BLaER1 treated with 17β-estradiol and CSF1 and Interleukin-3, amounts not matched to agents 10 nM and 100 nM (cell line): ENCODE measurements around the gene ADGRB2.

Experiments
- H3K27ac ChIP-seq, 11 experiments: shearing (Covaris generic); formaldehyde crosslinking; 2 replicates each; pipeline ENCODE4 v1.8.1; 2022
- H3K27me3 ChIP-seq, 11 experiments: shearing (Covaris generic); formaldehyde crosslinking; 2 replicates each; pipeline ENCODE4 v1.8.1; 2022
- H3K36me3 ChIP-seq, 11 experiments: shearing (Covaris generic); formaldehyde crosslinking; 2 replicates each; pipeline ENCODE4 v1.8.1; 2022
- H3K4me1 ChIP-seq, 10 experiments: shearing (Covaris generic); formaldehyde crosslinking; 2 replicates each; pipeline ENCODE4 v1.8.1; 2022
- H3K4me2 ChIP-seq, 11 experiments: shearing (Covaris generic); formaldehyde crosslinking; 2 replicates each; pipeline ENCODE4 v1.8.1; 2022
- H3K4me3 ChIP-seq, 10 experiments: shearing (Covaris generic); formaldehyde crosslinking; 2 replicates each; pipeline ENCODE4 v1.8.1; 2022
- H3K9ac ChIP-seq, 11 experiments: shearing (Covaris generic); formaldehyde crosslinking; 2 replicates each; pipeline ENCODE4 v1.8.1; 2022
- H3K9me3 ChIP-seq, 11 experiments: shearing (Covaris generic); formaldehyde crosslinking; replicated peaks in 1 of 11; 2 replicates each; pipeline ENCODE4 v1.8.1; 2022
- H4K20me1 ChIP-seq, 11 experiments: shearing (Covaris generic); formaldehyde crosslinking; 2 replicates each; pipeline ENCODE4 v1.8.1; 2022
- Cebpa-rat ChIP-seq, 11 experiments: shearing (Covaris generic); IDR thresholded peaks; 2 replicates each; pipeline ENCODE4 v1.8.1; 2022

The ADGRB2 gene

DNA sequence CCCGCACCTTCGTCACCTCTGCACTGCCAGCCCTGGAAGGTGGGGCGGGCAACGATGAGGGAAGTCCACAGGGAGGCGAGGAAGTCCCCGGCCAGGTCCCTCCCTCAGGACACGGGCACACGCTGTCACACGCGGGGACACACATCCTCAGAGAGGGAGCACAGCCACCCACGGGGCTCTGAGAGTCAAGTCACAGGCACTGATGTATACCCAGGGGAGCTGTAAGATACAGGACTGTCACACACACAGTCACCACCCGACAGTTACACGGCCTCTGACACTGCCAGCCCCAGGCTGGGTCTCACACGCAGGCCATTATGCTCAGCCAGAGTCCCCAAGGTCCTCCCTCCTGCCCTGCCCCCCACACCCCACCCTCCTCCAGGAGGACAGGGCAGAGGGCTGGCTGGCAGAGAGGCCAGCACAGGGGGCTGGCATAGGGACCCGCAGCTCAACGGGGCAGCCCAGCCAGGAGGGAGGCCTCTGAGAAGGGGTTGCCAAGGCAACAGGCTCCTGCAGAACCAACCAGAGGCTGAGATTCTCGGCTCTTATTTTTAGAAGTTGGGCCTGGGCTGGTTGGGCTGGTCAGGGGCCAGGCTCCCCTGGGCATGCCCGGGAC is 17.7 kb upstream of the ADGRB2 start:
- H3K4me2 ChIP-seq: peak overlapping the region; percentile 27 to 84 (median 71); a peak in 21 of 22 replicates
- peaks cover 39 to 73% (median 68%) of the 10 kb centered on the region in 10 experiments for H3K4me1 ChIP-seq

DNA sequence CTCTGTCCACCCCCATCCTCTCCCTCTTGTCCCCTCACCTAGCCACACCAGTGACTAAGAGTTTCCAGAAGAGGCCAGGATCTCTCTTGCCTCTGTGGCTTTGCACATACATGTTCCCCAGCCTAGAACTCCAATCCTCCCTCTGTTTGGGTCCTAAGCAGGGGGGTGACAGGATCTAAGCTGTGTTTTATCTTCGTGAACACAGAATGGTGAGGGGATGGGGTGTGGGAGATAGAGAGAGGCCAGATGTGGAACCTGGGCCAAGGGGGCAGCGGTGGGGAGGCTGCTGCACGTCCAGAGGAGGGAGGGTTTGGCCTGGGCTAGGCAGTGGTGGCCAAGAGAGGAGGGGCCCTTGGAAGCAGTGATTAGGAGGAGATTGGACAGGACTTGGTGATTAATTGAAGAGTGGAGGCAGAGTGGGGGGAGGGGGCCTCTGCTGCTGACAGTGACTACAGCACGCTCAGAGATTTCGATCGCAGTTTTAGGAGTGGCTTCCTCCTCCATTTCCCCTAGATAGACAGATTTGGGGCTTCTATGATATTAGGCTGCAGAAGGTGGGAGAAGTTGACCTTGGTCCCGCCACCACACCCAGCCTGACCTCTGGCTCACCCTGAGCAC is 17.1 kb upstream of the ADGRB2 start:
- TF ChIP-seq Cebpa-rat (IDR thresholded peaks at IDR 0.05): no peak
- H4K20me1 ChIP-seq: no peaks in the 10 kb centered on the region
- H3K9ac ChIP-seq: peak overlapping the region in 2 of 11 experiments; percentile 19 to 23; a peak in 2 of 22 replicates
- H3K4me3 ChIP-seq: no peak overlapping the region
- peaks cover 7 to 18% (median 14%) of the 10 kb centered on the region in 11 experiments; a peak in 16 of 22 replicates for H3K27me3 ChIP-seq
- no peaks in the 10 kb centered on the region for H3K36me3 ChIP-seq
- H3K4me2 ChIP-seq: peak overlapping the region; percentile 27 to 84 (median 66); a peak in 19 of 22 replicates
- H3K27ac ChIP-seq: 0 out of 22 replicates have a peak overlapping the region, but pooled peaks of 1 of the 11 experiments have one; percentile 14
- peaks cover 39 to 67% (median 64%) of the 10 kb centered on the region in 10 experiments for H3K4me1 ChIP-seq
- no peaks in the 10 kb centered on the region for H3K9me3 ChIP-seq

More for the DNA sequence above, 17.7 kb upstream of the ADGRB2 start:
- TF ChIP-seq Cebpa-rat (IDR thresholded peaks at IDR 0.05): no peak
- Histone ChIP-seq H3K4me3 (no peak overlapping the region), H3K36me3 (no peaks in the 10 kb centered on the region), H3K9ac (peak overlapping the region in 2 of 11 experiments; percentile 23 to 29; a peak in 3 of 22 replicates), H3K27ac (0 out of 22 replicates have a peak overlapping the region, but pooled peaks of 1 of the 11 experiments have one; percentile 14), H4K20me1 (no peaks in the 10 kb centered on the region), H3K27me3 (peaks cover 1 to 12% (median 8%) of the 10 kb centered on the region in 11 experiments; a peak in 16 of 22 replicates), H3K9me3 (no peaks in the 10 kb centered on the region)

DNA sequence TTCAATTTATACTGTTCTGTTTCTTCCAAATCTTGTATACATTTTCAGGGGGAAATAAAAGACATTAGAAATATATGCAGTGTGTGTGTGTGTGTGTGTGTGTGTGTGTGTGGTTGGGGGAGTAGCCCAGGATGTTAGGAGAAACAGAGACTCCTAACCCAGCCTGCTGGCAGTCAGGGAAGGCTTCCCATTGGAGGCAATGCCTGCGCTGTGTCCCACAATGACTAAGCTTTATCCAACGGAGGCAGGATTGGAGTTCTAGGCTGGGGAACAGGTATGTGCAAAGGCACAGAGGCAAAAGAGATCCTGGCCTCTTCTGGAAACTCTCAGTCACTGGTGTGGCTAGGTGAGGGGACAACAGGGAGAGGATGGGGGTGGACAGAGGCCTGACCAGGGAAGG is 16.5 kb upstream of the ADGRB2 start:
- Histone ChIP-seq H3K4me3 (no peak overlapping the region), H3K27ac (no peak overlapping the region), H3K4me2 (peak overlapping the region in 1 of 11 experiments; percentile 19; a peak in 2 of 22 replicates), H3K36me3 (no peaks in the 10 kb centered on the region), H3K9ac (no peak overlapping the region), H3K4me1 (peaks cover 38 to 62% (median 58%) of the 10 kb centered on the region in 10 experiments), H4K20me1 (no peaks in the 10 kb centered on the region), H3K27me3 (peaks cover 13 to 23% (median 20%) of the 10 kb centered on the region in 11 experiments; a peak in 20 of 22 replicates), H3K9me3 (no peaks in the 10 kb centered on the region)
- no peak for TF ChIP-seq Cebpa-rat (IDR thresholded peaks at IDR 0.05)

DNA sequence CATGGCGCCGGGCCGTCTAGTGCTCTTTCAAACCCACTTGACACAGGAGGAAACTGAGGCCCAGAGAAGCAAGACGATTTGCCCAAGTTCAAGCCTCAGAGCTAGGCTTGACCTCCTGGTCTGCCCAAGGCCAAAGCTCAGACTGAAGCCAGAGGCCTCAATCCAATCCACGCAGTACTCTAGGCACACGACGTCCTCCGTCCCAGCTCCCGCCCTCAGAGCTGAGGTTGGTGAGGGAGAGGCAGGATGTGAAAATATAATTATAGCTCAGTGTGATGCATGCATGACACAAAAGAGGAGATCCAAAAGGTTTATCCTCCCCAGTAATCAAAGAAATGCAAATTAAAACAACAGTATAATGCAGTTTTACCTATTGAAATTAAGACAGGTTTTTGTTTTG is 15.5 kb upstream of the ADGRB2 start:
- Histone ChIP-seq H4K20me1 (no peaks in the 10 kb centered on the region), H3K27me3 (peaks cover 22 to 33% (median 29%) of the 10 kb centered on the region in 11 experiments), H3K27ac (no peak overlapping the region), H3K4me3 (no peak overlapping the region), H3K4me1 (peaks cover 29 to 52% (median 48%) of the 10 kb centered on the region in 10 experiments), H3K4me2 (peak overlapping the region in 9 of 11 experiments; percentile 27 to 72 (median 62); a peak in 17 of 22 replicates), H3K9ac (no peak overlapping the region), H3K9me3 (no peaks in the 10 kb centered on the region), H3K36me3 (no peaks in the 10 kb centered on the region)
- no peak for TF ChIP-seq Cebpa-rat (IDR thresholded peaks at IDR 0.05)

DNA sequence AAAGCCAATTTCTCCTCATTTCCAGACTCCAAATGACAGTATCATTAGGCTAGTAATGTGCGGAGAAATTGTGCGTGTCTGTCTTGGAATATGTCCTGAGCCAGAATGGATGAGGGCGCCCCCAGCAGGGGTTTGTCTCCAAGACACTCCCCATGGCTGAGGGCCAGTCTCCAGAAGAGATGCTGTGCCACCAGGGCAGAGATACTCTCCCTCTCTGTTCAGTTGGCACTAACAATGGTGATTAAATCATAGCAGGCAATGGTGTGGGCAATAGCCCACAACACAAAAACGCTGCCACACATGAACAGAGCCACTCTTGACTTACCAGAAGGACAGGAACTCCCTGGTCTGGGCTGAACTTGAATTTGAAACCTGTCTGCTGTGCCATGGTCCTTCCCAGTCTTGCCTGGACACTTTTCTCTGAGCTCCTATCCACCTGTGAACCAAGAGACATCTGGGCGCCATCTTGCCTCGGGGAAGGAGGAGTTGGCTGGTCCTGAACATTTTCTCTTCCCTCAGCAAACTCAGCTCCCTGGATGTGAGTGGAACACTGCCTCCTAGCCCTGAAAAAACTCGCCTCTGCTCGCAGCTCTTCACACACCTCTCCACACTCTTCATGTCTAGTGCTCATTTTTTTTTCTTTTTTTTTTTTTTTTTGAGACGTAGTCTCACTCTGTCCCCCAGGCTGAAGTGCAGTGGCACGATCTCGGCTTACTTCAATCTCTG is 14.8 kb upstream of the ADGRB2 start:
- TF ChIP-seq Cebpa-rat (IDR thresholded peaks at IDR 0.05): no peak
- Histone ChIP-seq H3K4me3 (no peak overlapping the region), H3K9me3 (no peaks in the 10 kb centered on the region), H4K20me1 (0 out of 22 replicates have a peak, but pooled peaks cover 0 to under 1% (median 0%) of the 10 kb centered on the region in 11 experiments), H3K36me3 (no peaks in the 10 kb centered on the region), H3K27ac (no peak overlapping the region), H3K27me3 (peaks cover 30 to 40% (median 37%) of the 10 kb centered on the region in 11 experiments), H3K4me1 (peaks cover 21 to 45% (median 41%) of the 10 kb centered on the region in 10 experiments), H3K4me2 (peak overlapping the region in 6 of 11 experiments; percentile 37 to 72 (median 64); a peak in 5 of 22 replicates), H3K9ac (no peak overlapping the region)

DNA sequence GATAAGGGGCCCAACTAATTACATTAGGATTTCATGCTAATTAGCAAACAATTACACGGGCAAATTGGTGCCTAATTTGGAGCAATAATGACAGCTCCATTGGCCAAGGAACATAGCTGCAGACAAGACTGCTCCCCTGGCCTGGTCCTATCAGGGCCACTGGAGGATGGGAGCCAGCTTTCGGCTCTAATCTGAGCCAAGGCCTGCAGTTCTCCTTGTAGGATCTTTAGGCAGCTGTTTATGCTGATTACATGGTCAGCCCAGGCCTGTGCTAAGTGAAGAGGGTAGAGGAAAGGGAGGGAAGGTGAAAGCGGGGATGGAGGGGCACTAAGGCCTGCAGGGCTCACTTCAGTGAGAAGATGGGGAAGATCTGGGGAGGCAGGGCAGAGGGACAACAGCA is 12.4 kb upstream of the ADGRB2 start:
- no peak for TF ChIP-seq Cebpa-rat (IDR thresholded peaks at IDR 0.05)
- Histone ChIP-seq H3K27ac (no peak overlapping the region), H3K36me3 (no peaks in the 10 kb centered on the region), H3K4me1 (peaks cover 20 to 35% (median 32%) of the 10 kb centered on the region in 10 experiments), H3K4me2 (no peak overlapping the region), H3K27me3 (peaks cover 54 to 65% (median 61%) of the 10 kb centered on the region in 11 experiments), H3K9me3 (no peaks in the 10 kb centered on the region), H3K4me3 (no peak overlapping the region), H4K20me1 (peaks cover 0 to 24% (median 12%) of the 10 kb centered on the region in 11 experiments; a peak in 11 of 22 replicates), H3K9ac (no peak overlapping the region)

DNA sequence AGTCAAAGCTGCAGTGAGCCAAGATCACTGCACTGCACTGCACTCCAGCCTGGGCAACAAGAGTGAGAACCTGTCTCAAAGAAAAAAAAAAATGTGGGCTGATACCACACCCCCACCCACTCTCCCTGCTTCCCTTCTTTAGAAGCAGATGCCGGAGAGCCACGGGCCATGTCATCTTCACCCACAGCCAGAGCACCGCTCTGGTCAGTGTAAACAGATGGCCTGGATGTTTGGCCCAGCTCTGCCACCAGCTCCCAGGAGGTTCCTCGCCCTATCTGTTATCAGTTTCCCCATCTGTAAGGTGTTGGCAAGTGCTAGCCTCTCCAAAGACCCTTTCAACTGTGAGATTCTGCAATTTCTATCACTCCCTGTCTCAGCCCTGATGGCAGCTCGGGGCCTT is 11.9 kb upstream of the ADGRB2 start:
- Histone ChIP-seq H3K36me3 (no peaks in the 10 kb centered on the region), H3K9me3 (no peaks in the 10 kb centered on the region), H3K9ac (no peak overlapping the region), H3K4me3 (no peak overlapping the region), H3K27ac (no peak overlapping the region), H3K4me1 (peaks cover 15 to 30% (median 27%) of the 10 kb centered on the region in 10 experiments), H4K20me1 (peaks cover 0 to 27% (median 12%) of the 10 kb centered on the region in 11 experiments; a peak in 11 of 22 replicates), H3K27me3 (peaks cover 59 to 69% (median 66%) of the 10 kb centered on the region in 11 experiments), H3K4me2 (no peak overlapping the region)
- TF ChIP-seq Cebpa-rat (IDR thresholded peaks at IDR 0.05): no peak

DNA sequence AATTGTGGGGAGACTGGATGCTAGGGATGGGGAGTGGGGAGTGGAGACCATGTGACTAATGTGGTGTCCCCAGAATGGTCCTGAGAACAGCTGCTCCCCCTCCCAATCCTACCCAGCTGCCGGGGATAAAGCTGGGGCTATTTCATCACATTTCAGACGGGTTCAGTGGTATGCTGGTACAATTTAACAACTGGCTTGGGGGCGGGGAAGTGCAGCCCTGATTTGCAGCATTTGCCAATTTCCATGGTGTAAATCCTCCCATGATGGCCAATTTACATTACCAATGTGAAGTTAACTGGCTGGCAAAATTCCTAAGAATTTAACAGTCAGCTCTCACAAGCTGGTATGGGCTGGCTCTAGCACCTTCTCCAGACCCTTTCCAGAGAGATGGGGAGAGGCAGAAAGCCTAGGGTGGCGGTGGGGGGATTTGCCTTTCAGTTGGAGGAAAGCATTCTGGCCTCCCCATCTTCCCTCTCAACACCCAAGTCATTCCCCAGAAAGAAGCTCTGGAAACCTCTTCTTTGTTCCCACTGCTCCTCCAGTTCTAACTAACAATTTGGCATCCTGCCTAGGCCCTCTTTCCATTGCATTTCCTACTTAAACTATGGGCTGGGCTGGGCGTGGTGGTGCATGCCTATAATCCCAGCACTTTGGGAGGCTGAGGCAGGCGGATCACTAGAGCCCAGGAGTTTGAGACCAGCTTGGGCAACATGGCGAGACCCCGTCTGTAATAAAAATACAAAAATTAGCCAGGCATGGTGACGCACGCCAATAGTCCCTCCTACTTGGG is 11.3 kb upstream of the ADGRB2 start:
- no peak for TF ChIP-seq Cebpa-rat (IDR thresholded peaks at IDR 0.05)
- Histone ChIP-seq H3K27ac (no peak overlapping the region), H3K4me3 (no peak overlapping the region), H3K4me1 (peaks cover 15 to 28% (median 24%) of the 10 kb centered on the region in 10 experiments), H3K4me2 (no peak overlapping the region), H3K9ac (no peak overlapping the region), H3K36me3 (no peaks in the 10 kb centered on the region), H3K9me3 (no peaks in the 10 kb centered on the region), H3K27me3 (peaks cover 65 to 76% (median 72%) of the 10 kb centered on the region in 11 experiments), H4K20me1 (peaks cover 0 to 33% (median 12%) of the 10 kb centered on the region in 11 experiments; a peak in 11 of 22 replicates)
